Pancreas (tissue), 10 donors: Measurements from ENCODE around the gene EIF4G3. TPM values are rescaled to one million over a fixed set of nuclear protein-coding genes. Genes with fewer than 3 reads are reported as not detected.

Experiments used
- ATAC-seq, 4 donors: fragments of 200-7000 bp; cut with Tn5 transposase; one replicate each; pipeline versions ENCODE4 v1.8.0 to v1.9.1; 2020; ENCODE audit warnings: mild to moderate bottlenecking in 4 of 4, moderate library complexity in 4 of 4
- DNase-seq, 6 donors: peaks; one replicate each; pipeline ENCODE4 v3.0.0-alpha.2; 2020
- FAIRE-seq: peaks from 2 replicates; lab custom pipeline; 2012; peaks lifted over from hg19 to GRCh38; lab: Jason Lieb, UNC
- H3K27ac ChIP-seq, 4 donors: fragments of 200-600 bp; sonication (generic); 1 replicate in 3 of 4; 2 replicates in 1 of 4; pipeline versions ENCODE4 v1.5.0 to v1.8.0; 2020
- H3K27me3 ChIP-seq, 4 donors: fragments of 200-600 bp; one replicate each; pipeline ENCODE4 v1.8.0; 2021
- H3K36me3 ChIP-seq, 3 donors: fragments of 200-600 bp; sonication (generic) in 1 of 3; one replicate each; pipeline versions ENCODE4 v1.5.0 to v1.8.0; 2020 to 2021
- H3K4me1 ChIP-seq, 3 donors: fragments of 200-600 bp; one replicate each; pipeline ENCODE4 v1.8.0; 2021
- H3K4me3 ChIP-seq, 4 donors: fragments of 200-600 bp; sonication (generic) in 2 of 4; one replicate each; pipeline versions ENCODE4 v1.5.0 to v1.8.0; 2020 to 2021
- H3K9me3 ChIP-seq, 4 donors: fragments of 200-600 bp; one replicate each; pipeline ENCODE4 v1.8.0; 2021
- WGBS, 2 donors: extraction: QIAGEN DNeasy Blood & Tissue Kit; methylation state at CpG; one replicate each; pipeline ENCODE4 v1.1.7; 2013; 5-methylcytosine and 5-hydroxymethylcytosine counted together
- intact Hi-C, 3 donors: fragments of 100-400 bp; cut with DNase I; formaldehyde crosslinking; loops; one replicate each; pipeline versions ENCODE4 v1.11.1 to v1.14.2; 2022
- polyA plus RNA-seq, 2 donors: library from polyadenylated mRNA; stranded (reverse); fragments of 200-250 nt; gene quantifications; one replicate each; pipeline ENCODE4 v1.2.3, GENCODE V29; 2013
- total RNA-seq, 6 donors: library from RNA; stranded (reverse); fragmentation: NEBNext Ultra II Directional in 4 of 6; extraction: Animal tissue kit (Norgen Biotek cat#: 25700) in 4 of 6; gene quantifications; one replicate each; pipeline versions ENCODE4 v1.2.1 to v1.2.4, GENCODE V29; 2021 to 2023
- TF ChIP-seq, protein P1 (sequence below), 4 donors: fragments of 200-600 bp; sonication (generic) in 3 of 4; IDR thresholded peaks; one replicate each; pipeline versions ENCODE4 v1.5.0 to v1.8.0; 2021; ENCODE audit warnings: antibody characterized with exemption in 4 of 4
- donor health status: healthy with polysubstance abuse.
- donor health status: DM: no; HTN: no; CAD: no; lungs with moderate emphysema.
- donor health status: DM: no; HTN: no; CAD: no.
- donor health status: control.
- donor health status: control.
- donor health status: Bipolar disorder and iron deficiency.
- donor health status: DM: yes; HTN: yes; CAD: no.
- donor health status: DM: no; HTN: no; CAD: no.
- donor health status: DM: no; HTN: no; CAD: no.
- donor health status: DM: yes; HTN: yes; CAD: no.

EIF4G3 gene
- total and polyA plus RNA-seq, 8 donors: 9.6 to 22.7 (median 13.8) TPM

DNA sequence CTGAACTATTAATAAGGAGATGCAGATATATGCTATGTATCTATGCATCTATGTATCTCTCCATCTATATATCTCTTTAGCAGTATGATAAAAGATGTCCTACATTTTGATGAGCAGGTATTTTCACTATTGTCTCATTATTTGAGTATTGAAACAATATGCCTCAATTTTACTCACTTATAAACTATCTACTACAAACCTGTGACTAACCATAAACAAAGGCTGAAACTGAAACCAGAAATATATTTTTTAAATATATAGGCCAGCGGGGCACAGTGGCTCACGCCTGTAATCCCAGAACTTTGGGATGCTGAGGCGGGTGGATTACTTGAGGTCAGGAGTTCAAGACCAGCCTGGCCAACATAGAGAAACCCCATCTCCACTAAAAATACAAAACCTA is 22.0 kb downstream of the EIF4G3 start:
- Histone ChIP-seq H3K4me1 (peaks cover 0 to 8% (median 0%) of the 10 kb centered on the region in 3 donors), H3K9me3 (no peaks in the 10 kb centered on the region), H3K27me3 (no peaks in the 10 kb centered on the region), H3K36me3 (no peaks in the 10 kb centered on the region), H3K4me3 (no peak overlapping the region), H3K27ac (no peak overlapping the region)
- intact Hi-C loops: no loop called here
- no peak for DNase-seq
- no peak for ATAC-seq
- TF ChIP-seq, protein P1, sequence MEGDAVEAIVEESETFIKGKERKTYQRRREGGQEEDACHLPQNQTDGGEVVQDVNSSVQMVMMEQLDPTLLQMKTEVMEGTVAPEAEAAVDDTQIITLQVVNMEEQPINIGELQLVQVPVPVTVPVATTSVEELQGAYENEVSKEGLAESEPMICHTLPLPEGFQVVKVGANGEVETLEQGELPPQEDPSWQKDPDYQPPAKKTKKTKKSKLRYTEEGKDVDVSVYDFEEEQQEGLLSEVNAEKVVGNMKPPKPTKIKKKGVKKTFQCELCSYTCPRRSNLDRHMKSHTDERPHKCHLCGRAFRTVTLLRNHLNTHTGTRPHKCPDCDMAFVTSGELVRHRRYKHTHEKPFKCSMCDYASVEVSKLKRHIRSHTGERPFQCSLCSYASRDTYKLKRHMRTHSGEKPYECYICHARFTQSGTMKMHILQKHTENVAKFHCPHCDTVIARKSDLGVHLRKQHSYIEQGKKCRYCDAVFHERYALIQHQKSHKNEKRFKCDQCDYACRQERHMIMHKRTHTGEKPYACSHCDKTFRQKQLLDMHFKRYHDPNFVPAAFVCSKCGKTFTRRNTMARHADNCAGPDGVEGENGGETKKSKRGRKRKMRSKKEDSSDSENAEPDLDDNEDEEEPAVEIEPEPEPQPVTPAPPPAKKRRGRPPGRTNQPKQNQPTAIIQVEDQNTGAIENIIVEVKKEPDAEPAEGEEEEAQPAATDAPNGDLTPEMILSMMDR (IDR thresholded peaks at IDR 0.05): no peak
- no peak for FAIRE-seq
- 94 to 96% methylated on average over 3 of the region's 3 CpGs for WGBS, 2 donors

DNA sequence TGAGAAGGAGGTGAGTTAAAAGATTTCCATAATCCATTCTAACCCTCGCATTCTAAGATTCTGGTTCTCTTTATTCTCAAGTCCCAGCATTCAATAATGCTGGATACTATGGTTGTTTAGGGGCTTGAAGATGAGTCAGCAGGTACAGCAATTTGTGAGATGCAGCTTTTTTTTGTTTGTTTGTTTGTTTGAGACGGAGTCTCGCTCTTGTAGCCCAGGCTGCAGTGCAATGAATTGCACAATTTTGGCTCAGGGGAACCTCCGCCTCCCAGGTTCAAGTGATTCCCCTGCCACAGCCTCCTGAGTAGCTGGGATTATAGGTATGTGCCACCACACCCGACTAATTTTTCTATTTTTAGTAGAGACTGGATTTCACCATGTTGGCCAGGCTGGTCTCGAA is 23.3 kb downstream of the EIF4G3 start:
- no peaks in the 10 kb centered on the region for H3K36me3 ChIP-seq
- intact Hi-C loops: no loop called here
- no peaks in the 10 kb centered on the region for H3K9me3 ChIP-seq
- no peak overlapping the region for H3K4me3 ChIP-seq
- TF ChIP-seq, protein P1 (IDR thresholded peaks at IDR 0.05): no peak
- peaks cover 0 to 10% (median 0%) of the 10 kb centered on the region in 3 donors for H3K4me1 ChIP-seq
- no peaks in the 10 kb centered on the region for H3K27me3 ChIP-seq
- ATAC-seq (no peak), FAIRE-seq (no peak), DNase-seq (no peak)
- no peak overlapping the region for H3K27ac ChIP-seq
- WGBS, 2 donors: 86 to 96% methylated on average over 6 of the region's 6 CpGs

DNA sequence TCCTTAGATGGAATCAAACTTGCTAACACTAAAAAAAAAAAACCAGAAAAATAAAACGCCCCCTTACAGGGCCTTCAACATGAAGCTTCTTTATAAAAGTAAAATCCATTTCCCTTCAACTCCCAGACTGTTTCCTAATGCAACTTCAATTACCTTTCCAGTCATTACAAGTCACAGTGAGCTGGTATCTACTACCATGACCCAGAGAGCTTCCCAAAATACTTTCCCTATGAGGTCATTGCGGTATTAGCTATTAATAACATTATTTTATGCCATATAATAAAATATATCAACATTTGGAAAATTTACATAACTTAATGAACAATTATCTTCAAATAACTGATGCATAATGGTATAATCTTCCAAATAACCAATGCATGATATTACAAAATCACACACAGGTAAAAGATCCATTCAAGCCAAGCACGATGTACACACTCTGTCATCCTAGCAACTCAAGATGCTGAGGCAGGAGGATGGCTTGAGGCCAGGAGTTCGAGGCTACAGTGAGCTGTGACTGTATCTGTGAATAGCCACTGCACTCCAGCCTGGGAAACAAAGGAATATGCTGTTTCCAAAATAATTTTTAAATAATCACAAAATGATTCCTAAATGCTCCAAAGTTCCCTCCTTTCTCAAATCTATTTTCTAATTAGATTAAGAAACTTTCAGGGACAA is 24.1 kb downstream of the EIF4G3 start:
- no peak for ATAC-seq
- no peaks in the 10 kb centered on the region for H3K36me3 ChIP-seq
- no peak overlapping the region for H3K4me3 ChIP-seq
- H3K27ac ChIP-seq: no peak overlapping the region
- intact Hi-C loops: no loop called here
- WGBS, 2 donors: 74 to 82% methylated on average over 4 of the region's 4 CpGs
- H3K9me3 ChIP-seq: no peaks in the 10 kb centered on the region
- DNase-seq: no peak
- H3K27me3 ChIP-seq: no peaks in the 10 kb centered on the region
- FAIRE-seq: no peak
- peaks cover 0 to 6% (median 0%) of the 10 kb centered on the region in 3 donors for H3K4me1 ChIP-seq
- TF ChIP-seq, protein P1 (IDR thresholded peaks at IDR 0.05): no peak

DNA sequence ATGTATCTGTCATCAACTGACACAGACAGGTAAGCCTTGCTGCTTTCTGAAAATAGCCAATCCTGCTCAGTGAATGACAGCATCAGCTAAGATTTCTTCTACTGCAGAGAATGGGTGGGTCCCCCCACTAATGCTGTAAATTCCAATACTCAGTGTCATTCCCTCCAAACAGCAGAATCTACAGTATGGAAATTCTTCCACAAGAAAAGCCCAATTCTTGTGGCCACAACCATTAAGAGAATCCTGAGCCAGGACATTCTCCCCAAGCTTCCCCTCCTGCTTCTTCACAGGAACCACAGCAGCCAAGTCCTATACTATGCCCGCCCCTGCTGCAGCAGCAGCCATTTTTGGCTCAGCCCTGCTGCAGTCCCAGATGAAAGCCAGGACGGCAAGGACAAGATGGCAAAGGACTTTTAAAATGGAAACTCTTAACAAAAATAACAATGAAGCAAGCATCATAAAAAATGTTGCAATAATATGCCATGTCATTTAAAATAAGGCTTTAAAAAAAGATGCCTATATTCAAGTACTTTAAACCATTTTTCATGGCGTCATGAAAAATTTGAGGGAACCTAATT is 26.8 kb downstream of the EIF4G3 start:
- Histone ChIP-seq H3K36me3 (no peaks in the 10 kb centered on the region), H3K27me3 (no peaks in the 10 kb centered on the region), H3K27ac (peak overlapping the region in 1 of 4 donors; percentile 42), H3K9me3 (no peaks in the 10 kb centered on the region), H3K4me3 (no peak overlapping the region), H3K4me1 (peaks cover 0 to 6% (median 0%) of the 10 kb centered on the region in 3 donors)
- intact Hi-C loops: no loop called here
- 85 to 91% methylated on average over 3 of the region's 3 CpGs for WGBS, 2 donors
- DNase-seq (no peak), FAIRE-seq (no peak), ATAC-seq (peak in 3 of 4 donors; percentile 25 to 41 (median 33))
- TF ChIP-seq, protein P1 (IDR thresholded peaks at IDR 0.05): no peak

DNA sequence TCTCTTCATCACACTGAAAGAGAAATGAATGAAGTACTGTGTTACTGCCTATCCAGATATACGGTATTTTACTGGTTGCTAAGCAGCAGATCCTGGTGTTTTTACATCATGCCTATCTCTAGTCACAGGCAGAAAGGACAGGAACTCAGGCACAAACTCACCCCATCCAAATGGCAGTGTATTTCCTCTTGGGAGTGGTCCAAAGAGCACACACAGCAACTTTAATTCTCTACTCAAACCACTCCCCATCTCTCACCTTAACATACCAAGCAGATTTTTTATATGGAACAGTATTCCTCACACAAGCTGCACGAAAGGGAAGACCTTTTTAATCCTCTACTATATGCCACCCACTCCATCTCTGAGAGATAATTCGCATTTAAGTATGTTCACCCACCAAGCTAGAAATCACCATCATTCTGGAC is 27.3 kb downstream of the EIF4G3 start:
- peak overlapping the region in 1 of 4 donors; percentile 42 for H3K27ac ChIP-seq
- no peak overlapping the region for H3K4me3 ChIP-seq
- no peaks in the 10 kb centered on the region for H3K27me3 ChIP-seq
- TF ChIP-seq, protein P1 (IDR thresholded peaks at IDR 0.05): no peak
- H3K4me1 ChIP-seq: peaks cover 0 to 6% (median 0%) of the 10 kb centered on the region in 3 donors
- H3K9me3 ChIP-seq: no peaks in the 10 kb centered on the region
- ATAC-seq (peak; percentile 70 to 92 (median 82)), FAIRE-seq (peak; percentile 68), DNase-seq (peak in 1 of 6 donors; percentile 18)
- 51 to 53% methylated on average over 3 of the region's 3 CpGs for WGBS, 2 donors
- H3K36me3 ChIP-seq: no peaks in the 10 kb centered on the region
- intact Hi-C loops: no loop called here
